Glutamatergic neuron (in vitro differentiated cells): Measurements from ENCODE around the gene SIK3. TPM values are rescaled to one million over a fixed set of nuclear protein-coding genes. Genes with fewer than 3 reads are reported as not detected.

Experiments used
- DNase-seq: peaks from one replicate; pipeline ENCODE4 v3.0.0; 2022
- H3K27ac Mint-ChIP-seq: one replicate; pipeline ENCODE4 v1.8.0; 2020; ENCODE audit warnings: mild to moderate bottlenecking, mixed read lengths, inconsistent platforms; ENCODE audit not compliant: unreplicated experiment
- H3K27me3 Mint-ChIP-seq: one replicate; pipeline ENCODE4 v1.8.0; 2020; ENCODE audit warnings: mild to moderate bottlenecking, moderate library complexity, mixed read lengths, inconsistent platforms; ENCODE audit not compliant: unreplicated experiment
- H3K36me3 Mint-ChIP-seq: one replicate; pipeline ENCODE4 v1.8.0; 2020; ENCODE audit warnings: mild to moderate bottlenecking, mixed read lengths, inconsistent platforms; ENCODE audit not compliant: unreplicated experiment
- H3K4me1 Mint-ChIP-seq: one replicate; pipeline ENCODE4 v1.8.0; 2020; ENCODE audit warnings: mild to moderate bottlenecking, low read depth, mixed read lengths, inconsistent platforms; ENCODE audit not compliant: unreplicated experiment
- H3K4me3 Mint-ChIP-seq: one replicate; pipeline ENCODE4 v1.8.0; 2020; ENCODE audit warnings: mild to moderate bottlenecking, mixed read lengths, inconsistent platforms; ENCODE audit not compliant: unreplicated experiment
- H3K9me3 Mint-ChIP-seq: one replicate; pipeline ENCODE4 v1.8.0; 2020; ENCODE audit warnings: mild to moderate bottlenecking, moderate library complexity, mixed read lengths, inconsistent platforms; ENCODE audit not compliant: unreplicated experiment
- CTCF ChIP-seq: fragments of 200-600 bp; sonication (generic); IDR thresholded peaks from one replicate; pipeline ENCODE4 v1.5.0; 2021; ENCODE audit not compliant: partially characterized antibody, unreplicated experiment
- total RNA-seq: library from RNA; stranded (reverse); fragmentation: NEBNext Ultra II Directional; extraction: Animal tissue kit (Norgen Biotek cat#: 25700); gene quantifications from one replicate; pipeline ENCODE4 v1.2.1, GENCODE V29; 2021; ENCODE audit not compliant: unreplicated experiment

Gene SIK3
- total RNA-seq, 1 donor from 2014 or later = 22.2 TPM

GRCh38 chr11:116938471-116939070, 159.7 kb downstream of the SIK3 start:
- Mint-ChIP-seq H3K9me3 (no peaks in the 10 kb centered on the region), H3K4me3 (no peak overlapping the region), H3K27ac (no peak overlapping the region), H3K36me3 (no peaks in the 10 kb centered on the region), H3K27me3 (no peaks in the 10 kb centered on the region), H3K4me1 (peaks cover 3% of the 10 kb centered on the region)
- no peak for DNase-seq
- no peak for TF ChIP-seq CTCF

- no peak overlapping the region for H3K27ac Mint-ChIP-seq
- peaks cover 1% of the 10 kb centered on the region for H3K27me3 Mint-ChIP-seq
- H3K36me3 Mint-ChIP-seq = no peaks in the 10 kb centered on the region
- H3K4me1 Mint-ChIP-seq = no peaks in the 10 kb centered on the region
- no peaks in the 10 kb centered on the region for H3K9me3 Mint-ChIP-seq
- TF ChIP-seq CTCF = no peak
- H3K4me3 Mint-ChIP-seq = no peak overlapping the region
- no peak for DNase-seq
Measured at GRCh38 chr11:116936754-116937446, 161.3 kb downstream of the SIK3 start.

GRCh38 chr11:116935514-116935913, 162.7 kb downstream of the SIK3 start:
- Mint-ChIP-seq H3K4me3 (no peak overlapping the region), H3K27me3 (peaks cover 1% of the 10 kb centered on the region), H3K27ac (no peak overlapping the region), H3K9me3 (no peaks in the 10 kb centered on the region), H3K4me1 (no peaks in the 10 kb centered on the region), H3K36me3 (no peaks in the 10 kb centered on the region)
- no peak for DNase-seq
- no peak for TF ChIP-seq CTCF

- Mint-ChIP-seq H3K27ac (no peak overlapping the region), H3K36me3 (no peaks in the 10 kb centered on the region), H3K9me3 (no peaks in the 10 kb centered on the region), H3K4me3 (no peak overlapping the region), H3K27me3 (peaks cover 2% of the 10 kb centered on the region), H3K4me1 (peaks cover under 1% of the 10 kb centered on the region)
- no peak for DNase-seq
- TF ChIP-seq CTCF = no peak
Measured at GRCh38 chr11:116935089-116935488, 163.1 kb downstream of the SIK3 start.

GRCh38 chr11:116933961-116934360, 164.3 kb downstream of the SIK3 start:
- Mint-ChIP-seq H3K36me3 (no peaks in the 10 kb centered on the region), H3K4me1 (peaks cover 2% of the 10 kb centered on the region), H3K27me3 (peaks cover 5% of the 10 kb centered on the region), H3K4me3 (no peak overlapping the region), H3K27ac (no peak overlapping the region), H3K9me3 (no peaks in the 10 kb centered on the region)
- TF ChIP-seq CTCF = no peak
- no peak for DNase-seq
